SKM-1 (cell line): Measurements from ENCODE around the gene MAGEB17.
"Not testable (repeated sequence)": the region's sequence is repeated elsewhere in the genome, so short reads cannot be mapped to it uniquely, and the experiment has no call there.

Experiments
- DNase-seq: peaks from one replicate; lab custom pipeline; 2025; ENCODE audit not compliant: unreplicated experiment; lab: John Stamatoyannopoulos, UW

MAGEB17 gene

GRCh38 chrX:16156692-16157331 is 10.5 kb upstream of the MAGEB17 start:
- DNase-seq: no peak

DNA sequence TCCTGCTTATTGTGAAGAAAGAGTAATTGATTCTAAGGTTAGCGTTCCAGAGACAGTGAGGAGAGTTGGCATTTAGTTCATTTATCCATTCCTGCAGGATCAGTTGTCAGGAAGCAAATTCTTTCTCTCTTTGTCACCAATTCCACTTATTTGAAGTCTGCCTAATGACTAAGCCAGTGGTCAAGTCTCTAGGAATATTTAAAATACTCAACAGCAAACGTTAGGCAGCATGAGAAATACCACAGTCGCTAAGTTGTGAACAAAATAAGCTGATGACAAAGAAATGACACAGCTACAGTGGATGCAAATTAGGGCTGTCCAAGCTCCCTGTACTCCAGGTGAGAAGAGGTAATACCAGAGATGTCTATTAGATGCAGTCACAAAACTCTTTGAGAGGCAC is 6.6 kb upstream of the MAGEB17 start:
- DNase-seq: no peak

GRCh38 chrX:16161173-16161572 is 6.1 kb upstream of the MAGEB17 start:
- not testable (repeated sequence) for DNase-seq

- DNase-seq: no peak
These were observed 4.9 kb upstream of the MAGEB17 start for GRCh38 chrX:16162391-16162790.

GRCh38 chrX:16164748-16165147 is 2.5 kb upstream of the MAGEB17 start:
- no peak for DNase-seq

DNA sequence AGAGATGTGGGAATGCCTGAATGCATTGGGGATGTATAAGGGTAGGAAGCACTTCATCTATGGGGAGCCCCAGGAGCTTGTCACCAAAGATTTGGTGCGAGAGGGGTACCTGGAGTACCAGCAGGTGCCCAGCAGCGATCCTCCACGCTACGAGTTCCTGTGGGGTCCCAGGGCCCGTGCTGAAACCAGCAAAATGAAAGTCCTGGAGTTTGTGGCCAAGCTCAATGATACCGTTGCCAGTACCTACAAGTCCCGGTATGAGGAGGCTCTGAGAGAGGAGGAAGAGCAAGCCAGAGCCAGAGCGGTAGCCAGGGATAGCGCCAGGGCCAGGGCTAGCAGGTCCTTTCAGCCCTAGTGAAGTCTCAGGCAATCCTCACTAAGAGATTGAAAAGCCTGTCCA is 3.8 kb downstream of the MAGEB17 start:
- DNase-seq: no peak

DNA sequence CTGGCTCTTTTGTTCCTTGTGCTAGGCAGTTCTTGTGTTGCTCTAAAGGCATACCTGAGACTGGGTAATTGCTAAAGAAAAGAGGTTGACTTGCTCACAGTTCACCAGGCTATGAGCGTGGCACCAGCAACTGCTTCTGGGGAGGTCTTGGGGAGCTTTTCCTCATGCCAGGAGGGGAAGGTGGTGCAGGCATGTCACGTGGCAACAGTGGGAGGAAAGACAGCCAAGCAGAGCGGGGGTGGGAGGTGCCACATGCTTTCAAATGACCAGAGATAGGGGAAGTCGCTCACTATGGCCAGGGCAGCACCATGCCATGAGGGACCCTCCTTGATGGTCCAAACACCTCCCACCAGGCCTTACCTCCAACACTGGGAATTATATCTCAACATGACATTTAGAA is 4.7 kb downstream of the MAGEB17 start:
- no peak for DNase-seq

DNA sequence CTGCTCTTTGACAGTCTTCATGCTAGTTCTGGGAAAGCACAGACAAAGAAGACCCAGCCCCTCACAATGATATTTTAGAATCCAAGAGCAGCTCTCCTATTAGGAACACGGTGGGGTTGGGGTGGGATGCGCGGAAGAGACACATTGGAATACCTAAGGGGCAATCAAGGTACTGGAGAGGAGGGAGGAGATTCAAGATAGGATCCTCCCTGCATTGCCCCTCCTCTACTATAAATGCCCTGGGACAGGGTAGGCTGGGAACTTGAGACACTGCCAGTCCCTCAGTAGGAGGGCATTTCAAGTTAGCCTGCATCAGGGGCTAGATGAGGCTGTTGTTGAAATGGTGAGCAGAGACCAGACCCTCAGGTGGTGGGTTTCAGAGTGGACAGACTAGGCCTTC is 5.1 kb downstream of the MAGEB17 start:
- no peak for DNase-seq

GRCh38 chrX:16175329-16176061 is 8.2 kb downstream of the MAGEB17 start:
- DNase-seq: no peak

DNA sequence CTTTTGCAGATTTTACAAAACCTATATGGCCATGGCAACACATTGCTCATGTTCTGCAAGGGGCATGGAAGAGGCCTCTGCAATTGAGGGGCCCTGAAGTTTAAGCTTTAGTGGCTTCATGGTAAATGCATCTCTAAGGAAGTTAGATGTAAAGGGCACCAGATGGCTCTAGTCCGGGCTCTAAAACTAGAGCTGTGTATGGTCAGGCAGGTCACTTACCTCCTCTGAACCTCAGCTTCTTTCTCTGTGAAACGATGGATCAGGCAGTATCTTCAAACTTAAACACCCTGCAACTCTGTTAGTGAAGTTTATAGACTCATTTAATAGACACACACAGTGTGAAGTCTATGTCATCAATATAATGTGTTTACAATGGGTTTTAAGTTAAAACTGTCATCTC is 10.0 kb downstream of the MAGEB17 start:
- no peak for DNase-seq

- DNase-seq: not testable (repeated sequence)
These were observed 16.6 kb downstream of the MAGEB17 start for GRCh38 chrX:16183843-16184242.

- DNase-seq: no peak
These were observed 18.4 kb downstream of the MAGEB17 start for GRCh38 chrX:16185725-16186136.

GRCh38 chrX:16186380-16187007 is 19.2 kb downstream of the MAGEB17 start:
- no peak for DNase-seq

- DNase-seq: no peak
These were observed 19.9 kb downstream of the MAGEB17 start for GRCh38 chrX:16187024-16187760.

DNA sequence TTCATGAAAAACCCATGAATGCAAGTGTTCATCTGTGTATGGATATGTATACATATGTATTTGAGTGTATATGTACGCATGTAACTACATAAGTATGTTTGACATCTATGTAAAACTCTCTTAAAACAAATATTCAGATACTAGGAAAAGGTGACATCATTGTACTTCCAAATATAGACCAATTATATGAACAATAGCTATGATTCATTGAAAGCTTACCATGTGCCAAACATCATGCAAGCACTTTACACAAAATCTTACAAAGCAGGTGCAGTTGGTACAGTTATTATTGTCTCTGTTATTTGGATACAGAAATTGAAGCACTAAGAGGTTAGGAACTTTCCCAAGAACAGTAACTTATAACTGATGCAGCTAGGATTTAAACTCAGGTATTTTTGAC is 21.4 kb downstream of the MAGEB17 start:
- DNase-seq: no peak

DNA sequence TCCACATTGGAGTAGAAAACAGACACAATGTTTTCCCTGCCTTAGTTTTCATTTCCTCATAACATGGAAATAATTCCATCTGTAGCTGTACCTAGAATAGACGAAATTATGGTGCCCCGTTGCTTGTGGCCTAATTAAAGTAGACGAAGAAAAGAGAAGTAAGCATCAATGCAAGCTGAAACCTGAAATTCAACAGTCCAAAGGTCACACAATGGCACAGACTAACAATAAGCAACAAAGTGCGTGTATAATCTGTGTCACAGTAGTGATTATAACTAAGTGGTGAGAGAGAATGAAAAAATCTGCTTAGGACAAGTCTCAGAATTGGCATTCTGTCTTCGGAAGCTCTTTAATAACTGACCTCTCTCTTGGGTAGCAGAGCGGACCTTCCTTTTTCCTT is 24.3 kb downstream of the MAGEB17 start:
- DNase-seq: no peak

- no peak for DNase-seq
These were observed 29.5 kb downstream of the MAGEB17 start for GRCh38 chrX:16196829-16197228.

DNA sequence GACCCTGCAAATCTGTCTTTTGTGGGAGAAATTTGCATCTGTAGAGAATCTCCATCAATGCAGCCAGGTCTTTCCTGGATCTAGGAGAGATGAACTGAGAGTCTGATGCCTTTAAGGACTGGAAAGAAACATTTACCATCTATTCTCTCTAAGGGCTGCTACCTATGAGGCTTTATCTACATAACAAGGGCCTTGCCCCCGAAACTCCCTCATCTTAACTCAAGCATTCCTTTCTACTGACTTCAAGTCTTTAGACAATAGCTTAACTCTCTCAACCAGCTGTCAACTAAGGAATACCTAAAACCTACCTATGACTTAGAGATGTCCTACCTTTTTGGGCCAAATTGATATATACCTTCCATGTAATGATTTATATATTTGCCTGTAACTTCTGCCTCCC is 32.1 kb downstream of the MAGEB17 start:
- no peak for DNase-seq

DNA sequence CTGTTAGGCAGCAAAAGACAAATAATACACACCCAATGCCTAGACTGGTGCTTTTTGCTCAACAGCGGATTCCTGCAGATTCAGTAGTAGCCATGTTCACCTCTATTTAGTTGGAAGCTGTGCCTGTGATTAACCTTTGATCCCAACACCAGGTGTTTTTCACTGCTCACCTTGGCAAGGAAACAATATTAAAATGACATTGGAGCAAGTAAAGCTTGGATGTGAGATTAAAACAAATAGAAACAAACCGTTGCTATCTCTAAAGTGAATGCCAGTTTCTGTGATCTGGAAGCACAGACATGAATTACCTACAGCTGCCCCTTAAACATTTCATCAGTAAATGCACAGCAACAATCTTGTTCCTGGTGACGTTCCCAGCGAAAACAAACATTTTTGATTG is 35.7 kb downstream of the MAGEB17 start:
- no peak for DNase-seq

DNA sequence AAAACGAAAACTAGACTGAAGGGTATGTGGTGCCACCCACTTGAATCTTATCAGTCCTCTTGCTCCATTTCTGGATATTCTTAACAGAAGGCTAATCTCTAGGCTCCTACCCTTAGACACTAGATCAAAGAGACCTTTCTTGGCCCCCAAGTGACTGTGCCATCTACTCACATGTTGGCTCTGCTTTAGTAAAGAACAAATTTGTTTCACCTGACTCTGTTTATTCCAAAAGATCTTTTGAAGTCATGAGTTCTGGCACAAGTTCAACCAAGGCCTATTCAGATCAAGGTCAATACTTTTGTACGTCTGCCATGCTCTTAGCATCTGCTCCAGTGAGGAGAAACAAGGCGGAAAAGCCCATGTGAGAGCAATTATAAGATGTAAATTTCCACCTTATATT is 37.3 kb downstream of the MAGEB17 start:
- no peak for DNase-seq

DNA sequence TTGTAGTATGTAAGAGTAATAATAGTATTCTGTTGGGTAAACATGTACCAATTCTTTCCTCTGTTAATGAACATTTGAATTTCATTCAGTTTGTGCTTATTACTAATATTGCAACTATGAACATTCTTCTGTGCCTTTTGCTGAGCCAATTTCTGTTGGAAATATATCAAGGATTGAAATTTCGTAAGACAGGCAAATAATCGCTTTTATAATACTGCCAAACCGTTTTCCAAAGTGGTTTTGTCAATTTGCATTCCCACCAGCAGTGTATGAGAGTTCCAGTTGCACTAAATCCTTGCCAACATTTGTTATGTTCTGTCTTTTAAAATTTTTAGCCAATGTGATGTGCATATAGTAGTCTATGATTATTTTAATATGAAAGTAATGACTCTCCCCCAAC is 38.6 kb downstream of the MAGEB17 start:
- no peak for DNase-seq

DNA sequence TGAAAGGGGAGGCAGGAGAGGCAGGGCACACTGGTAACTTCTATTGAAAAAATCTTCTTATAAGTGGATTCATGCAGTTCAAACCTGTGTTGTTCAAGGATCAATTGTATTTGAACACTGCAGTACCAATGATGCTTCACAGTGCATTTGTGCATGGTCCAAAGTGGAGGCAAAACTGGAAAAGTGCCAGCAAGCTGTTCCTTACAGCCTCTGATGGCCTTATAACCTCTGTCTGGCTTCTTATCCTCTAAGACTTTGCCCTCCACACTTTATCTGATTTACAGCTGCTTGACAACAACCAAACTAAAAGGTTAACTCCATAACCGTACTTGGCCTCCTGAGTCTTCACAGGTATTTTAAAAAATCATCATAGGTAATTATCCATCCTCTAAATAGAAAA is 40.4 kb downstream of the MAGEB17 start:
- DNase-seq: no peak
